NCI-H187 treated with DMSO at 0.1 percent for 48 hours (cell line): ENCODE data around the gene MAP3K2.
"Not testable (repeated sequence)": the region's sequence is repeated elsewhere in the genome, so short reads cannot be mapped to it uniquely, and the experiment has no call there.

ENCODE experiments used
- DNase-seq: peaks from one replicate; lab custom pipeline; 2025; lab: John Stamatoyannopoulos, UW

The MAP3K2 gene

DNA sequence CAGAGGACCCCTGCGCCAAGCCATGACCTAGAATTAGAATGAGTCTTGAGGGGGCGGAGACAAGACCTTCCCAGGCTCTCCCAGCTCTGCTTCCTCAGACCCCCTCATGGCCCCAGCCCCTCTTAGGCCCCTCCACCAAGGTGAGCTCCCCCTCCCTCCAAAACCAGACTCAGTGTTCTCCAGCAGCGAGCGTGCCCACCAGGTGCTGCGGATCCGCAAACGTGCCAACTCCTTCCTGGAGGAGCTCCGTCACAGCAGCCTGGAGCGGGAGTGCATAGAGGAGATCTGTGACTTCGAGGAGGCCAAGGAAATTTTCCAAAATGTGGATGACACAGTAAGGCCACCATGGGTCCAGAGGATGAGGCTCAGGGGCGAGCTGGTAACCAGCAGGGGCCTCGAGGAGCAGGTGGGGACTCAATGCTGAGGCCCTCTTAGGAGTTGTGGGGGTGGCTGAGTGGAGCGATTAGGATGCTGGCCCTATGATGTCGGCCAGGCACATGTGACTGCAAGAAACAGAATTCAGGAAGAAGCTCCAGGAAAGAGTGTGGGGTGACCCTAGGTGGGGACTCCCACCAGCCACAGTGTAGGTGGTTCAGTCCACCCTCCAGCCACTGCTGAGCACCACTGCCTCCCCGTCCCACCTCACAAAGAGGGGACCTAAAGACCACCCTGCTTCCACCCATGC lies 33.5 kb upstream of the MAP3K2 start:
- DNase-seq = no peak

DNA sequence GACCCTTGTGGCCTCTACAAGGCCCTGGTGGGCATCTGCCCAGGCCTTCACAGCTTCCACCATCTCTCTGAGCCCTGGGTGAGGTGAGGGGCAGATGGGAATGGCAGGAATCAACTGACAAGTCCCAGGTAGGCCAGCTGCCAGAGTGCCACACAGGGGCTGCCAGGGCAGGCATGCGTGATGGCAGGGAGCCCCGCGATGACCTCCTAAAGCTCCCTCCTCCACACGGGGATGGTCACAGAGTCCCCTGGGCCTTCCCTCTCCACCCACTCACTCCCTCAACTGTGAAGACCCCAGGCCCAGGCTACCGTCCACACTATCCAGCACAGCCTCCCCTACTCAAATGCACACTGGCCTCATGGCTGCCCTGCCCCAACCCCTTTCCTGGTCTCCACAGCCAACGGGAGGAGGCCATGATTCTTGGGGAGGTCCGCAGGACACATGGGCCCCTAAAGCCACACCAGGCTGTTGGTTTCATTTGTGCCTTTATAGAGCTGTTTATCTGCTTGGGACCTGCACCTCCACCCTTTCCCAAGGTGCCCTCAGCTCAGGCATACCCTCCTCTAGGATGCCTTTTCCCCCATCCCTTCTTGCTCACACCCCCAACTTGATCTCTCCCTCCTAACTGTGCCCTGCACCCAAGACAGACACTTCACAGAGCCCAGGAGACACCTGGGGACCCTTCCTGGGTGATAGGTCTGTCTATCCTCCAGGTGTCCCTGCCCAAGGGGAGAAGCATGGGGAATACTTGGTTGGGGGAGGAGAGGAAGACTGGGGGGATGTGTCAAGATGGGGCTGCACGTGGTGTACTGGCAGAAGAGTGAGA lies 32.5 kb upstream of the MAP3K2 start:
- DNase-seq = no peak

DNA sequence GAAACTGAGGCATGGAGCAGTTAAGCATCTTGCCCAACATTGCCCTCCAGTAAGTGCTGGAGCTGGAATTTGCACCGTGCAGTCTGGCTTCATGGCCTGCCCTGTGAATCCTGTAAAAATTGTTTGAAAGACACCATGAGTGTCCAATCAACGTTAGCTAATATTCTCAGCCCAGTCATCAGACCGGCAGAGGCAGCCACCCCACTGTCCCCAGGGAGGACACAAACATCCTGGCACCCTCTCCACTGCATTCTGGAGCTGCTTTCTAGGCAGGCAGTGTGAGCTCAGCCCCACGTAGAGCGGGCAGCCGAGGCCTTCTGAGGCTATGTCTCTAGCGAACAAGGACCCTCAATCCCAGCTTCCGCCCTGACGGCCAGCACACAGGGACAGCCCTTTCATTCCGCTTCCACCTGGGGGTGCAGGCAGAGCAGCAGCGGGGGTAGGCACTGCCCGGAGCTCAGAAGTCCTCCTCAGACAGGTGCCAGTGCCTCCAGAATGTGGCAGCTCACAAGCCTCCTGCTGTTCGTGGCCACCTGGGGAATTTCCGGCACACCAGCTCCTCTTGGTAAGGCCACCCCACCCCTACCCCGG lies 31.8 kb upstream of the MAP3K2 start:
- no peak for DNase-seq

DNA sequence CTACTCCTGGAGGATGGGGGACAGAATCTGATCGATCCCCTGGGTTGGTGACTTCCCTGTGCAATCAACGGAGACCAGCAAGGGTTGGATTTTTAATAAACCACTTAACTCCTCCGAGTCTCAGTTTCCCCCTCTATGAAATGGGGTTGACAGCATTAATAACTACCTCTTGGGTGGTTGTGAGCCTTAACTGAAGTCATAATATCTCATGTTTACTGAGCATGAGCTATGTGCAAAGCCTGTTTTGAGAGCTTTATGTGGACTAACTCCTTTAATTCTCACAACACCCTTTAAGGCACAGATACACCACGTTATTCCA lies 31.3 kb upstream of the MAP3K2 start:
- no peak for DNase-seq

- no peak for DNase-seq
These were observed 30.7 kb upstream of the MAP3K2 start, which contains the start of gene PROC for GRCh38 chr2:127418300-127419111. Gene PROC (plus strand): TSS chr2:127418427. CDS start chr2:127419943, 1,516 bp downstream.

GRCh38 chr2:127417406-127417805 lies 29.6 kb upstream of the MAP3K2 start:
- DNase-seq = no peak

DNA sequence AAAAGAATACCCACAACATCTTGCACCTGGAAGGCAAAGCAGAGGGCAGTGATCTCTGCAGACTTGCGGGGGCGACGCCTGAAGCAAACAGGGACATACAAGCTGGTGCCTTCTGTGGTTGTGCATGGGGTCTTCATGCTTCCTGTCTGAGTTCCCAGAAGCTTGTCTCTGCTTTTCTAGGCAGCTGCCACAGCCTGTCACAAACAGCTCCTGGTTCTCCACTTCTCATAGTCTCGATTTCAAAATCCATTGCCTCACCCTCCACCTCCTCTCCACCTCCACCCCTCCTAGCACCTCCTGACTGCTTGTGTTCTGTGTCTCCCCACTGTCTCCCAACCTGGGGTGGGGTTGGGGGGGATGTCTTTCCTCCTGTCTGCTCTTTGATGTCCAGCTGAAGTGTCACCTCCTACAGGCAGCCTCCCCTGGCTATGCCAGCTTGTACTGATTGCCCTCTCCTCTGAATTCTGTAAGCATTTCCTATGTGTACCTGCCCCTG lies 28.8 kb upstream of the MAP3K2 start:
- no peak for DNase-seq

GRCh38 chr2:127415593-127416505 lies 28.1 kb upstream of the MAP3K2 start:
- DNase-seq = no peak

GRCh38 chr2:127414638-127415592 lies 27.1 kb upstream of the MAP3K2 start:
- DNase-seq = no peak

- no peak for DNase-seq
These were observed 26.2 kb upstream of the MAP3K2 start for GRCh38 chr2:127413782-127414637.

GRCh38 chr2:127413200-127413599 lies 25.4 kb upstream of the MAP3K2 start:
- no peak for DNase-seq

DNA sequence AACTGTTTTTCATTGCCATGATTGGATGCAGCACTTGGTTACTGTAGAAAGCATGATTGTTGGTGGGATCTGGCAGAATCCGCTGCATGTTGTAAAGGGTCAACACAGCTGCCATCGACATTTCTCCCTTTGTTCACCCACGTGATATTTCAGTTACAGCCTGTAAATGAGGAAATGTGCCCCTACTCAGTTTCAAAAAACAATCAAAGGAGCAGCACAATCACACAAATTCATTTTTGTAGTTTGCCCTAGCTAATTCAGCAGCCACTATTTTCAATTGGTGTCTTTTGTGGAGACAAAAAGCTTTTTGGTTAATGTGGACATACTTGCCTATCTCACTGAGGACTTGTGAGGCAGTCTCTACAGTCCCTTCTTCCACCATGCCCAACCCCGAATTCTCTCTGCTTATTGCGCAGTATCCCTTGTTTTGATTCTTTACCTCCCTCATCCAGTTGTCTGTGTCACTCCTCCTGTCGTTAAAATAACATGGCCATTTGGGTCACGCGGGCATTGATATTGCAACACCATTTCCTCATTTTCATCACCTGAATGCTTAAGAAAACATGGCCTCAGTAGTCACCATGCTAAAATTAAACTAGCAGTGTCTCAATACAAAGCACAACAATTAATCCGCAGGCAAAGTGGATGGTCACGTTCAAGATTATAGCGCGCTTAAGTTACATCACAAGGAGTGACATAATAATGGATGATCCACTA lies 24.0 kb upstream of the MAP3K2 start:
- DNase-seq = no peak

DNA sequence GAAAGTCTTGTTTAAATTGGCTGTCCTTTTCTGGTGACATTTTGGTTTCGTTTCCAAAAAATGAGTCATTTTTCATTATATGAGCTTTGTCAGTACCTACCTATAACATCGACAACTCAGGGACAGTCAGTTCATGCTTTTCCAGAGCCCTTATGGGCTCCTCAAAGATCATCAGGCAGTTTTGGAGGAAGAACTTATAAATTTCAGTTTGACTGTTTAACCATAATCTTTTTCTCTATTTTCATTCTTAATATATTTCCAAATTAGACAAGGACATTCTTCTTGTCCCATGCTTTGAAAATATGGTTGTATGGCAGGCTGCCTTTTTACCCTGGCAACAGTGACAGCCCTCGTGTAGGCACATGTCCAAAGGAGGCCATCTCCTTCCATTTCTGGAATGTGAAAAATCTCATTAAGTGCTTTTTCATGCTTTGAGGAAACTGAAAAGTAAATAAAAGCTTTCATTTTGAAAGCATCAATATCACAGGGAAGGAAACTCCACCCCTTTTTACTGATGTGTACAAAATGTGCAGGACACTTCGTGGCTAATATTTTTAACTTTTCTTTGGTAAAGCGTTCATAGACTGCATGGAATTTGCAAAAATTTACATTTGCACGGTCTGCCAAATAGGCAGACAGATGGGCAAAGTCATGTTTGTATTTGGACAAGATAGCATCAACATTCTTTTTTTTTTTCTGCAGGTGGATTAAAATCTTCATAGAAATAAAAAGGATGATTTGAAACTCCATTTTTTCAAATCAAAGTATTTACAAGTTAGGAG lies 23.3 kb upstream of the MAP3K2 start:
- no peak for DNase-seq

DNA sequence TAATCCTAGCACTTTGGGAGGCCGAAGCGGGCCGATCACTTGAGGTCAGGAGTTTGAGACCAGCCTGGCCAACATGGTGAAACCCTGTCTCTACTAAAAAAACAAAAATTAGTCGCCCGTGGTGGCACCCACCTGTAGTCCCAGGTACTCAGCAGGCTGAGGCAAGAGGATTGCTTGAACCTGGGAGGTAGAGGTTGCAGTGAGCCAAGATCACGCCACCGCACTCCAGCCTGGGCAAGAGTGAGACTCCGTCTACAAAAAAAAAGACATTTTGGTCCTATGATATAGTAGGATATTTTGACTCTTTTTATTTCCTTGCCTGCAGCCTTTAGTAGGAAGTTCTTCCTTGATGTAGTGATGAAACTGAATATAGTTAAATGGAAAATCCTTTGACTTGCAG lies 21.9 kb upstream of the MAP3K2 start:
- not testable (repeated sequence) for DNase-seq

- DNase-seq = no peak
These were observed 21.0 kb upstream of the MAP3K2 start for GRCh38 chr2:127408807-127409099.

DNA sequence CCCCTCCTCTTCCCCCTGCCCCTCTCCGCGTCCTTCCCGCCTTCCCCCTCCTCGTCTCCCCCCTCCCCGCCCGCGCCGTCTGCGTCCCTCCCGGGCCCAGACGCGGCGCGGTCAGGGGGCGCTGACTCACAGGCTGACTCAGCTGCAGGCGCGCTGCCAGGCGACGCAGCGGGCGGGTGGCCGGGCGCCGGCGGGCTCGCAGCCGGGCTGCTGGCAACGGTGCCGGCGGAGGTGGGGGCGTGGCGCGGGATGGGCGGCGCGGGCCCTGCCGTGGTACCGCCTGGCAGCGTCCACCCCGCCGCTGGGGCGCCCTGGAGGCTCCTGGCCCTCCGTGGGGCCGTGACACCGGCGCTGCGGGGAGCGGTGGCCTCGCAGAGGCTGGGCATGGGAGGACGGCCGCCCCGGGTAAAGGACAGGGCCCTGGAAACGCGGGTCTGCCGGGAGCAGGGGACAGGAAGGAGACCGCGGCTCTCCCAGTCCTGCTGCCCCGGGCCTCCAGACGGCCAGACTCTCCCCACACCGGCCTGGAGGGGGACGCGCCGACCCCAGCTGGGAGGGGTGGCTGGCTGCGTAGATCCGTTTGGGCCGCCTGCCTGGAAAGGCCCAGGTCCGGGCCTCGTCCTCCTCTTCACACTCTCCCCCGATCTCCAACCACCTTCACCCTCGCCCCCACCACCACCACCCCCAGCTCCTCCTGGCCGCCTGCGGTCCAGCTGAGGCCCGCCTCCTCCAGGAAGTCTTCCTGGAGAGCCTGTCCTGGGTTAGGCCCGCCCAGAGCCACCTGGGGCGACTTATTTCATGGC lies 20.4 kb upstream of the MAP3K2 start:
- no peak for DNase-seq

DNA sequence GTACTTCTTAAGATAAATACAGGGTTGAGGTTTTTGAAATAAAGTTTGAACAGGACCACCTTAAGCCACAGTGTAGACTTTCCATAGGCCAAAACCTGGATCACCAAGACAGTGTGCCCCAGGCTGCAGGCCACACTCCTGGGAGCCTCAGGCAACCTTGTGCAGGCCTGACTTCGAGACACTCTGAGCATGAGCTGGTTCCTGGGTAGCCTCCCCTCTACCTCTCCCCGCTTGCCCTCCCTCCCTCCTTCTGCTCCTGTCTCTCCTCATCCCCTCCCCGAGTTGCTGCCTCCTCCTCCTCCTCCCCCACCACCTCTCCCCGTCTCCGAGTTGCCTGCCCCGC lies 19.9 kb upstream of the MAP3K2 start:
- no peak for DNase-seq
